Parathyroid adenoma (tissue), 2 donors: Measurements from ENCODE around the gene PAOX.

Experiments used
- H2AFZ ChIP-seq: fragments of 300-600 bp; sonication (generic); one replicate; pipeline ENCODE4 v1.7.0; 2017; ENCODE audit warnings: antibody characterized with exemption, mild to moderate bottlenecking
- H3K27ac ChIP-seq: fragments of 300-600 bp; sonication (generic); one replicate; pipeline ENCODE4 v1.7.0; 2017
- H3K27me3 ChIP-seq: fragments of 300-600 bp; sonication (generic); one replicate; pipeline ENCODE4 v1.7.0; 2017; ENCODE audit warnings: low read length; ENCODE audit not compliant: control insufficient read depth, insufficient read depth
- H3K36me3 ChIP-seq: fragments of 300-600 bp; sonication (generic); one replicate; pipeline ENCODE4 v1.7.0; 2017; ENCODE audit warnings: low read length; ENCODE audit not compliant: control insufficient read depth, insufficient read depth
- H3K4me1 ChIP-seq: fragments of 300-600 bp; sonication (generic); one replicate; pipeline ENCODE4 v1.7.0; 2017; ENCODE audit warnings: control low read depth
- H3K4me2 ChIP-seq: fragments of 300-600 bp; sonication (generic); one replicate; pipeline ENCODE4 v1.7.0; 2017; ENCODE audit warnings: low read length
- H3K4me3 ChIP-seq: fragments of 300-600 bp; sonication (generic); one replicate; pipeline ENCODE4 v1.7.0; 2017; ENCODE audit warnings: low read depth, low read length
- H3K79me2 ChIP-seq: fragments of 300-600 bp; sonication (generic); one replicate; pipeline ENCODE4 v1.7.0; 2017; ENCODE audit warnings: control low read depth
- H3K9ac ChIP-seq: fragments of 300-600 bp; sonication (generic); one replicate; pipeline ENCODE4 v1.7.0; 2017; ENCODE audit warnings: mild to moderate bottlenecking
- H3K9me3 ChIP-seq: fragments of 300-600 bp; sonication (generic); one replicate; pipeline ENCODE4 v1.7.0; 2017; ENCODE audit warnings: low read length; ENCODE audit not compliant: control insufficient read depth
- TF ChIP-seq, protein P1 (sequence below): fragments of 300-600 bp; sonication (generic); IDR thresholded peaks from one replicate; pipeline ENCODE4 v1.7.0; 2017; ENCODE audit warnings: antibody characterized with exemption, mild to moderate bottlenecking
- donor health status: primary hyperparathyroidism.

PAOX gene

GRCh38 chr10:133399123-133399601 is 20.1 kb downstream of the PAOX start:
- Histone ChIP-seq H3K4me3 (no peak overlapping the region), H3K4me1 (peaks cover 2% of the 10 kb centered on the region), H3K79me2 (peaks cover 25% of the 10 kb centered on the region), H3K27me3 (no peaks in the 10 kb centered on the region), H3K27ac (no peak overlapping the region), H3K9ac (no peak overlapping the region), H3K36me3 (no peaks in the 10 kb centered on the region), H3K4me2 (no peak overlapping the region), H3K9me3 (no peaks in the 10 kb centered on the region), H2AFZ (no peak overlapping the region)
- TF ChIP-seq, protein P1, sequence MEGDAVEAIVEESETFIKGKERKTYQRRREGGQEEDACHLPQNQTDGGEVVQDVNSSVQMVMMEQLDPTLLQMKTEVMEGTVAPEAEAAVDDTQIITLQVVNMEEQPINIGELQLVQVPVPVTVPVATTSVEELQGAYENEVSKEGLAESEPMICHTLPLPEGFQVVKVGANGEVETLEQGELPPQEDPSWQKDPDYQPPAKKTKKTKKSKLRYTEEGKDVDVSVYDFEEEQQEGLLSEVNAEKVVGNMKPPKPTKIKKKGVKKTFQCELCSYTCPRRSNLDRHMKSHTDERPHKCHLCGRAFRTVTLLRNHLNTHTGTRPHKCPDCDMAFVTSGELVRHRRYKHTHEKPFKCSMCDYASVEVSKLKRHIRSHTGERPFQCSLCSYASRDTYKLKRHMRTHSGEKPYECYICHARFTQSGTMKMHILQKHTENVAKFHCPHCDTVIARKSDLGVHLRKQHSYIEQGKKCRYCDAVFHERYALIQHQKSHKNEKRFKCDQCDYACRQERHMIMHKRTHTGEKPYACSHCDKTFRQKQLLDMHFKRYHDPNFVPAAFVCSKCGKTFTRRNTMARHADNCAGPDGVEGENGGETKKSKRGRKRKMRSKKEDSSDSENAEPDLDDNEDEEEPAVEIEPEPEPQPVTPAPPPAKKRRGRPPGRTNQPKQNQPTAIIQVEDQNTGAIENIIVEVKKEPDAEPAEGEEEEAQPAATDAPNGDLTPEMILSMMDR = no peak

GRCh38 chr10:133400624-133401424 is 21.8 kb downstream of the PAOX start:
- Histone ChIP-seq H3K9me3 (no peaks in the 10 kb centered on the region), H3K36me3 (no peaks in the 10 kb centered on the region), H3K4me1 (no peaks in the 10 kb centered on the region), H3K9ac (no peak overlapping the region), H3K4me3 (no peak overlapping the region), H3K27me3 (no peaks in the 10 kb centered on the region), H3K4me2 (no peak overlapping the region), H3K79me2 (peaks cover 17% of the 10 kb centered on the region), H2AFZ (no peak overlapping the region), H3K27ac (no peak overlapping the region)
- TF ChIP-seq, protein P1 = no peak

- Histone ChIP-seq H3K27me3 (no peaks in the 10 kb centered on the region), H3K4me2 (no peak overlapping the region), H3K79me2 (peaks cover 18% of the 10 kb centered on the region), H3K9me3 (no peaks in the 10 kb centered on the region), H3K36me3 (no peaks in the 10 kb centered on the region), H3K27ac (no peak overlapping the region), H2AFZ (no peak overlapping the region), H3K4me1 (no peaks in the 10 kb centered on the region), H3K4me3 (no peak overlapping the region), H3K9ac (no peak overlapping the region)
- TF ChIP-seq, protein P1 = no peak
Observed at GRCh38 chr10:133401500-133401899, 22.4 kb downstream of the PAOX start.

GRCh38 chr10:133401981-133402725 is 23.1 kb downstream of the PAOX start:
- Histone ChIP-seq H2AFZ (no peak overlapping the region), H3K9me3 (no peaks in the 10 kb centered on the region), H3K4me2 (no peak overlapping the region), H3K4me3 (no peak overlapping the region), H3K36me3 (no peaks in the 10 kb centered on the region), H3K79me2 (peaks cover 18% of the 10 kb centered on the region), H3K4me1 (no peaks in the 10 kb centered on the region), H3K9ac (no peak overlapping the region), H3K27ac (no peak overlapping the region), H3K27me3 (no peaks in the 10 kb centered on the region)
- TF ChIP-seq, protein P1 = no peak
